HG02840 (cell line): ENCODE data around the gene NDUFS3.
"Not testable (repeated sequence)": the region's sequence is repeated elsewhere in the genome, so short reads cannot be mapped to it uniquely, and the experiment has no call there.

Experiments
- ATAC-seq: cut with Tn5 transposase; IDR thresholded peaks from one replicate; pipeline ENCODE4 v1.9.1; 2021; ENCODE audit warnings: mild to moderate bottlenecking, moderate library complexity, moderate number of reproducible peaks; ENCODE audit not compliant: unreplicated experiment, low FRiP score

Gene NDUFS3

DNA sequence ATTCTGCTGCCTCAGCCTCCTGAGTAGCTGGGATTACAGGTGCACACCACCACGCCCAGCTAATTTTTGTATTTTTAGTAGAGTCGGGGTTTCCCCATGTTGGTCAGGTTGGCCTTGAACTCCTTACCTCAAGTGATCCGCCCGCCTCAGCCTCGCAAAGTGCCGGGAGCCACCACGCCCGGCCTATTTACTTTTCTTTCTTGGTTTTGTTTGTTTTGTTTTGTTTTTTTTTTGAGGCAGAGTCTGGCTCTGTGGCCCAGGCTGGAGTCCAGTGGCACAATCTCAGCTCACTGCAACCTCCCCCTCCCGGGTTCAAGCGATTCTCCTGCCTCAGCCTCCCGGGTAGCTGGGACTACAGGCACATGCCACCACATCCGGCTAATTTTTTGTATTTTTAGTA, 21.9 kb upstream of the NDUFS3 start:
- not testable (repeated sequence) for ATAC-seq

DNA sequence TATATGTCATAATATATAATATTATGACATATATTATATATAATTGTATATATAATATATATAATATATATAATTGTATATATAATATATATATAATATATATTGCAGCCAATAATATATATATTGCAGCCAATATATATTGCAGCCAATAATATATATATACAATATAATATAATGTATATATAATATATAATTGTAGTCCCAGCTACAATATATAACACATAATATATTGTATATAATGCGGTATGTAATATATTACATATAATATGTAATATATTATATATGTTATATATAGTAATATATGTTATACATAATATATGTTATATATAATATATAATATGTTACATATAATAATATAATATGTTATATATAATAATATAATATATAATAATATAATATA, 20.2 kb upstream of the NDUFS3 start:
- ATAC-seq: no peak

DNA sequence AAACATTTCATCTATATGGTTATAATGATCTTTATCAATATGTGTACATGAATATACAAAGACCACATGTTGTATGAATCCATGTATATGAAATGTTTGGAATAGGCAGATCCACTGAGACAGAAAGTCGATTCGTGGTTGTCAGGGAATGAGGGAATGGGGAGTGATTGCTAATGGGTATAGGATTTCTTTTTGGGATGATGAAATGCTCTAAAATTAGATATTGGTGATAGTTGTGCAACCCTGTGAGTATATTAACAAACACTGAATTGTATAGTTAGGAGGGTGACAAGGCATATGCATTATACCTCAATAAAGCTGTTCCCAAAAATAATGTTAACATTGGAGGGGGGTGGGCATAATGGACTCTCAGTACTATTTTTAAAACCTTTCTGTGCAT, 18.4 kb upstream of the NDUFS3 start:
- ATAC-seq: no peak

DNA sequence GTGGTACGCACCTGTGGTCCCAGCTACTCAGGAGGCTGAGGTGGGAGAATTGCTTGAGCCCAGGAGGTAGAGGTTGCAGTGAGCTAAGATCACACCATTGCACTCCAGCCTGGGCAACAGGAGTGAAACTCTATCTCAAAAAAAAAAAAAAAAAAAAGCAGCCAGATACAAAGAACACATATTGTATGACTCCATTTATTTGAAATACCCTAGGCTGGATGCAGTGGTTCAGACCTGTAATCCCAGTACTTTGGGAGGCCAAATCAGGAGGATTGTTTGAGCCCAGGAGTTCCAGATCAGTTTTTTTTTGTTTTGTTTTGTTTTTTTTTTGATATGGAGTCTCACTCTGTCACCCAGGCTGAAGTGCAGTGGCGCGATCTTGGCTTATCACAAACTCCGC, 16.5 kb upstream of the NDUFS3 start:
- not testable (repeated sequence) for ATAC-seq

DNA sequence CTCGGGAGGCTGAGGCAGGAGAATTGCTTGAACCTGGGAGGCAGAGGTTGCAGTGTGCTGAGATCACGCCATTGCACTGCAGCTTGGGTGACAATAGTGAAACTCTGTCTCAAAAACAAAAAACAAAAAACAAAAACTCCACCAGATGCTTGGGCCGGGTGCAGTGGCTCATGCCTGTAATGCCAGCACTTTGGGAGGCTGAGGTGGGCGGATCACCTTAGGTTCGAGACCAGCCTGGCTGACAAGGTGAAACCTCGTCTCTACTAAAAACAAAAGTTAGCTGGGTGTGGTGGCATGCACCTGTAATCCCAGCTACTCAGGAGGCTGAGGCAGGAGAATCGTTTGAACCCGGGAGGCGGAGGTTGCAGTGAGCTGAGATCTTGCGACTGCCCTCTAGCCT, 14.5 kb upstream of the NDUFS3 start:
- not testable (repeated sequence) for ATAC-seq

DNA sequence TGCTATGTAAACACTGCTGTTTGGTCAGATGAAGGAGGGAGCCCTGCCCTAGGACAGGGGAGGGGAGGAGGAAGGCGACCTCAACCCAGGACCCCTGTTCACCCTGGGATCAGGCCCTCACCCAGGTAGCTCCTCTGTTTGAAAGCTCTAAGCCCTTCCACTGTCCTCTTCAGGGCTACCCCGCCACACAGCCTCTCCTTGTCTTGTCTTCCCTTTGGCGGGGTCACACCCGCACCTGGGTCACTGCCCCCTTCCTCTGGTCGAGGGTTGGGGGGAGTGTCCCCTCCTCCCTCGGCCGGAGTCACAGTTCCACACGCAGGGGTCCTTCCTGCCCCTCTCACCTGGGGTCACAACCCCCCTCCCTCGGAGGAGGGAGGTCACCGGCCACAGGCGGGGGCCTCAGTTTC, 13.9 kb upstream of the NDUFS3 start:
- ATAC-seq: peak; percentile 21

DNA sequence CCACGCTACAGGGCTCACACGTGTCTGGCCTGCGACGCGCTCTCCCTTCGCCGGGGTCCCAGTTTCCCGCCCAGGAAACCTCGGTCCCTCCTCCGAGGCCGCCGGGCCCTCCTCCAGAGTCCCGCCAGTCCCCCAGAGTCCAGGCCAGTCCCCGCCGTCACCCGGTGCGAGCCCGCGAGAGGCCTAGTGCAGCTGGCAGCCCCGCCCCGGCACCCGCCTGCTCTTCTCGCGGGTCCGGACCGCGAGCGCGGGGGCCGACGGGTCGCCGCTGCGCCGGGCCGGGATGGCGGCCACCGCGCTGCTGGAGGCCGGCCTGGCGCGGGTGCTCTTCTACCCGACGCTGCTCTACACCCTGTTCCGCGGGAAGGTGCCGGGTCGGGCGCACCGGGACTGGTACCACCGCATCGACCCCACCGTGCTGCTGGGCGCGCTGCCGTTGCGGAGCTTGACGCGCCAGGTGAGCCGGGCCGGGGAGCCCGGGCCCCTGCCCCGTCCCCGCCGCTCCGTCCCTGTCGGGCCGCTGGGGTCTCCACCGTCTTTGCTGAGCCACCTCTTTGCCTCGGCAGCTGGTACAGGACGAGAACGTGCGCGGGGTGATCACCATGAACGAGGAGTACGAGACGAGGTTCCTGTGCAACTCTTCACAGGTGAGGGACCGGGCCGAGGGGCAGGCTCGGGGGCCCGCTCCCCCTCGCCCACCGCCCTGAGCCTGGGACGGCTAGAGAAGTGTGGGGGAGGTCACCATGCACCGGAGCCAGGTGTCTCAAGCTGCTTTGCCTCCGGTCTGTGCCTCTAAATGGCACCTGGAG, 13.3 kb upstream of the NDUFS3 start, which contains the start of gene PTPMT1:
TSS of gene PTPMT1 (plus strand) at position 260 of the 809 bp plus-strand sequence. CDS start at position 284, 24 bp downstream.
- ATAC-seq: peak; percentile 69

DNA sequence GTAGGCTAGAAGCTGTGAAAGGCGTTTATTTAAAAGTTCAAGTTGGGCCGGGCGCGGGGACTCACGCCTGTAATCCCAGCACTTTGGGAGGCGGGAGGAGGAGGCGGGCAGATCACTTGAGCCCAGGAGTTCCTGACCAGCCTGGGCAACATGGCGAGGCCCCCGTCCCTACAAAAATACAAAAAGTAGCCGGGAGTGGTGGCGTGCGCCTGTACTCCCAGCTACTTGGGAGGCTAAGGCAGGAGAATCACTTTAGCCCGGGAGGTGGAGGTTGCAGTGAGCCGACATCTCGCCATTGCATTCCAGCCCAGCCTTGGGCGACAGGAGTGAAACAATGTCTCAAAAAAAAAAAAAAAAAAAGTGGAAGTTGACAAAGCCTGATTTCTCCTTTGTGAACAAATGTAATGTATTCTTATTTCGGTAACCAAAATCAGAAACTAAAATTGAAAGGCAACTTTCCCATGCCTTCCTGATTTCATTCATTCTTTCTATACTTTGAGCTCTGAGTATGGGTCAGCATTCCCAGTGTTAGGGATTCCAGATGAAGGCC, 12.7 kb upstream of the NDUFS3 start:
- no peak for ATAC-seq

DNA sequence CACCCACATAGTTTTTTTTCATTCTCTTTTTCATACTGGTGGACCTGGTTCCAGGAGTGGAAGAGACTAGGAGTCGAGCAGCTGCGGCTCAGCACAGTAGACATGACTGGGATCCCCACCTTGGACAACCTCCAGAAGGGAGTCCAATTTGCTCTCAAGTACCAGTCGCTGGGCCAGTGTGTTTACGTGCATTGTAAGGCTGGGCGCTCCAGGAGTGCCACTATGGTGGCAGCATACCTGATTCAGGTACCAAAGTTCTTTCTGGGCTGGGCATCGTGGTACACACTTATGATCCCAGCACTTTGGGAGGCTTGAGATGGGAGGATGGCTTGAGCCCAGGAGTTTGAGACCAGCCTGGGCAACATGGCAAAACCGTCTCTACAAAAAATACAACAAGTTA, 9.2 kb upstream of the NDUFS3 start:
- ATAC-seq: no peak

DNA sequence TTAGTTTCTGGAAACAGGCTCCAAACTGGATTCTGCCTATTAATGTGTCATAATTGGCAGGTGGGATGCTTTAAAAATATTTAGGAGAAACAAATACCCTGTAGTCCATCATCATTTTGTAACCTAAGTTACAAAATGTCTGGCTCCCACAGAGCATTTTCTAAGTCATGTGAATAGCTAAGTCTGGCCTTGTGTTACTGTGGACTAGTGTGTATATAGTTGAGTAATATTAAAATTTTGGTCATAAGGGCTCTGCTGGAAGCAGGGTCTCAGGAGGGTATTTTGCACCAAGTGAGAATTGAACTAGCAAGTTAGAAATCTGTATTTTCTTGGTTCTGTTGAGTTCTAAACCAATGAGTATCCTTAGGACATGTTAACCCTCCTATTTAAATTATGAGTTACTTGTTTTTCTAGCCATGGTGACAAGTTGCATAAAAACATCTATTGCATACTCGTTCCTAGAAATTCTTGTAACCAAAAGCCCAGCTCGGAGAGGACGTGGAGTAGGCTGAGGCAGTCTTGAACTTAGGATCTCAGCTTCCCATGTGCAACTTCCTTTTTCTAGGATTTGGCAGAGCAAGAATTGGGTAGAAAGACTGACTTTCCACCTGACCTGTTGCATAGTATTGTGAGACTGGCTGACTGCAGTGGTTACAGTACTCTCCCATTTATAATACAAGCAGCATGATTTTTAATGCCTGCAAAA, 8.1 kb upstream of the NDUFS3 start:
- ATAC-seq: no peak

DNA sequence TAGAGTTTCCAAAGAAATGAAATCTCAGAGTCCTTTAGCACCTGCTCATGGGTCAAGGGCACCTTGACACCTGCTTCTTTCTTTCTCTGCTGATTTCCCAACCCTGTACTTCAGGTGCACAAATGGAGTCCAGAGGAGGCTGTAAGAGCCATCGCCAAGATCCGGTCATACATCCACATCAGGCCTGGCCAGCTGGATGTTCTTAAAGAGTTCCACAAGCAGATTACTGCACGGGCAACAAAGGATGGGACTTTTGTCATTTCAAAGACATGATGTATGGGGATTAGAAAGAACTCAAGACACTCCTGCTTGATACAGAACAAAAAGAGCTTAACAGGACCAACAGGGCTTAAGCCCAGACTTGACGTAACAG, 7.5 kb upstream of the NDUFS3 start:
- ATAC-seq: no peak

DNA sequence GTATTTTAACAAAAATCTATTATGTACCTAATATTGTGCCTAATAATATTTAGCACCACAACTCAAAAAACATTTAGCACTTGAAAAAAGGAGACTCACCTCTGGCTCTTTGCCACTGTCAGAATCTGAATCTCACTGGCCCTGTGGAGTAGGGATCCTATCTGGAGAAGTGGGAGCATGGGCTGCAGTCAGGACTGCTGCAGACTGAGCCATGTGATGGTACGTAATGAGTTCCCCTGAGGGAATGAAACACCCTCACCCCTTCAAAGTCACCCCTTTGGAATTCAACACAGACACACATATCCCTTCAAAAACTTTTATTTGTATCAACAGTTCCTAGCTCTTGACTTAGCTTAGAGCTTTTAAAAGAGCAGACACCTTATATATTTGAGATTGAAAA, 7.0 kb upstream of the NDUFS3 start:
- no peak for ATAC-seq

DNA sequence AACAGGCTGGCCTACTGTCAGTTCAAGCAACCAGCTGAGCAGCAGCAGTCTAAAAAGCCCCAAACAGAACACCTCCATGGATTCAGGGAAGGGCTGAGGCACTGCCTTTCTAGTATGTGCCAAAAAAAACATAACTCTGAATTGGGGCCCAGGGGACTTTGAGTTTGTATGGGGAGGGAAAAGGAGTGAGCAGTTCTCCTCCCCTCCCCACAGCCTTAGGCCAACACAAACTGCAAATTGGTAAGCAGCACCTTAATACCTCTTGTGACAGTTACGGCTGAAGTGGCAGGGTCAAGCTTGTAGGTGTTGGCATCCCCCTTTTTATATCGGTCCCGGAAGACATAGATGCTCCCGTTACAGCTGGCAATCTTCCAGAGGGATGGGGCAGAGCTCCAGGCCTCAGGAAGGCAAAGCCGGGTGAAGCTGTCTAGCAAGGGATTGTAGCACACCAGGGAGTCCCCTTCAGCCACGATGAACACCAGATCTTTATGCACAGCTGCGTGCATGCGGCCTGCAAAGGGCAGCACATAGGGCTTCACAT, 6.1 kb upstream of the NDUFS3 start:
- ATAC-seq: no peak

DNA sequence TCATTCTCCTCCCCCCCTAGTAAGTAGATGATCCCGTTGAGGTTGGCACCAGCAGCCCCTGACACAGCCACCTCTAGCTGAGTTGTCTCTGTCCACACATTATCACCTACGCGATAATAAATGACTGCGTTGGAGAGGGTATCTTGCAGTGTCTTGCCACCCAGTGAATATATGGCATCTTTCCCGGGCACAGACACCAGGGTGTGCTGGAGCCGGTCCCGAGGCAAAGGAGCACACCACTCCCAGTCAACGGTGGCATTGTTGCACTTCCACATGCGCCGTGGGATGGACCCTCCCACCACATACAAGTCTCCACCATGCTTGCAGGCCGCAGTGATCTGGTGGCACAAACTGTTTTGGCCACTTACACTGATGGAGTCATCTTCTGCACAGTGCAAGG, 5.6 kb upstream of the NDUFS3 start:
- no peak for ATAC-seq

DNA sequence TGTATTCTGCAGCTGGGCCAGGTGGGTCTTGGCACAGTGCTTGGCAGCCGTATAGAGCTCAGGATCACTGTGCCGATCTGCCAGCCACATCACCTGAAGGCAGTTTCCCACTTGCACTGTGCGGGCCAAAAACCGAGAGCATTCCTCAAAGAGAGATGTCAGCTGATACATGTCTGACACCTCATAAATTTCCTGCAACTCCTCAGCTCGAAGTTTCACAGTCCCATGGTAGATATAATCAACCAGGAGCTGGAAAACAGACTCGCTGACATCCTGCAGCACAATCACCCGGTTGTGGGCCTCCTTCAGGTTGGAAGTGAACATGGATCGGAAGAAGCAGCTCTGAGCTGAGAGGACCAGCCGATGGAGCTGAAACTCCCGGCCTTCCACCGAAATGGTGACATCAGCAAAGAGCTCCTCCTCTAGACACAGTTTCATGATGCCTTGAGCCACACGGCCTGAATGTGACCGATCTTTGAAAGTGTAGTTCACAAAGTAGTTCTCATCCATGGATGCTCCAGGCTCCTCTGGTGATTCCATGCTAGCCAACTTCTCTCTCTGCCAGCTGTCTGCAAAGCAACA, 1.3 kb upstream of the NDUFS3 start:
- no peak for ATAC-seq

DNA sequence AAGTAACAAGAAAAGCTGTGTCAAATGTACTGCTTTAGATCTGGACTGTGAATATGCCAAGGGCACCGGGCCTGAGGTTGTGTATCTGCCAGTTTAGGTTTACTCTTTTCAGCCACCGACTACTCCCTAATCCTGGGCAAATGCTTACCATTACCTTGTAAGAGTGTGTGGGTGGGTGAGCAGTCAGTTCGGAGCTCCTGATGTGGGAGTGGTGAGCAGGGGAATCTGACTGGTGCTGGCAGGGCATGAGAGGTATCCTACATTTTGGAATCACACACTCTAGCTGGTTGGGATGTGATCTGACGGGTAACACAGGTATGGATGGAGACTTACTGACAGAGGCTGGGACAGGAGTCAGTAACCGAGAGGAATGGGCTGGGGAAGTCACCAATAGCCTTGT, 5.0 kb downstream of the NDUFS3 start:
- ATAC-seq: no peak

DNA sequence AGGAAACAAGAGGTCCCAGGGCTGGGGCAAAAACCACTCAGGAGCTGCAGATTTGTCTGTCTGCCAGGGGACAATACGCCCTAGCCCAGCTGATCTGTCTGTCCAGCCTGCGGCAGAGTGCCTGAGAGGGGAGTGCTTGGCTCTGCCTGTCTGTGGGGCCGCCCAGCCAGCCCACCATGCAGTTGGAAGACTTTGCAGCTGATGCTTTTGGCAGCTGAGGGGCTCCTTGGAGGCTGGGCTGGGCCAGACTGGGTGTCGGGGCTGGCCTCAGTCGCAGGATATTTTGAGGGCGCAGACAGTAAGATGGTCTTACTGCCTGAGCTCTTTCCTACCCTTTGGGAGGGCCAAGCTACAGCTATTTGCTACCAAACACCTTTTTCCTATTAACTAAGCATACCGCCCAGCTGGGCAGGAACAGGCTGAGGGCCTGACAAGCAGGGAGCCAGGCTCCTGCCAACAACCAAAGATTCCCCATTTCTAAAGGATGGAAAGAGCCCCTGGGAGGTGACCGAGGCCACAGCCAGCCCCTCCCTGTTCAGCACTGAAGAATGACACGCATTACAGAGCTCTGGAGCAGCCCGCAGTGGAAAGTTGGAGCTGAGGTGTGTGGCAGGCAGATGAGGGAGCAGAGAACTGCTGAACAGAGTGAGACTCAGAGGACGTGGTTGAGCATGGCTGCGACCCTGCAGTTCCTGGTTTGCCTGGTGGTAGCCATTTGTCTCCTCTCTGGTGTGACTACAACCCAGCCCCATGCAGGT, 7.4 kb downstream of the NDUFS3 start, which contains the start of gene FAM180B:
TSS of gene FAM180B (plus strand) at position 581 of the 758 bp plus-strand sequence. CDS start at position 672, 91 bp downstream.
- ATAC-seq: no peak

DNA sequence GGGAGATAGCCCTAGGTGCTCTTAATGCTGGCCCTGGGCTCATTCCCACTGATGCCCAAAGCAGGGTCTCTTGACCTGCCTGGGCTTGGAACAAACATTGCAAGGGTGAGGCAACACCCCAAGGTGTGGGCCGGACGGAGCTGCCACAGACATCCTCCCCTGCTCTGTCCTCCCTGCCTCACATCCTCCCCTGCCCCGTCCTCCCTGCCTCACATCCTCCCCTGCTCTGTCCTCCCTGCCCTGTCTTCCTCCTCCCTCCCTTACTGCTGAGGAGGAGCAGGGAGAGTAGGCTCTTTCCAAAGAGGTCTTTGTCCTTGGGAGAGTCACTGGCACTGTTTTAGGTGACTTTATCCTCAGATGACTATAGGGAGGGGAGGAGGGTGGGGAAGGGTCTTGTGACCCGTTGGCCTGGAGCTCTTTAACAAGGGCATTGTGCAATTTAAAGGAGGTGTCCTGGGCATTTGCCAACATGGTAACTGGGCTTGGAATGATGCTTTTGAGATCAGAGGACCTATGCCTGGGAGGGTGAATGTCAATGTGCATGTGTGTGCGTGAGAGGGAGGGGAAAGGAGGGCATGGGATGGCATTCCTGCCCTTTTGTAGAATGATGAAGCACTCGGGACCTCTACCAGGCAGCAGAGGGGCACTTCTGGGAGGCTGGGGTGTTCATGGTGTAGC, 8.3 kb downstream of the NDUFS3 start:
- no peak for ATAC-seq

DNA sequence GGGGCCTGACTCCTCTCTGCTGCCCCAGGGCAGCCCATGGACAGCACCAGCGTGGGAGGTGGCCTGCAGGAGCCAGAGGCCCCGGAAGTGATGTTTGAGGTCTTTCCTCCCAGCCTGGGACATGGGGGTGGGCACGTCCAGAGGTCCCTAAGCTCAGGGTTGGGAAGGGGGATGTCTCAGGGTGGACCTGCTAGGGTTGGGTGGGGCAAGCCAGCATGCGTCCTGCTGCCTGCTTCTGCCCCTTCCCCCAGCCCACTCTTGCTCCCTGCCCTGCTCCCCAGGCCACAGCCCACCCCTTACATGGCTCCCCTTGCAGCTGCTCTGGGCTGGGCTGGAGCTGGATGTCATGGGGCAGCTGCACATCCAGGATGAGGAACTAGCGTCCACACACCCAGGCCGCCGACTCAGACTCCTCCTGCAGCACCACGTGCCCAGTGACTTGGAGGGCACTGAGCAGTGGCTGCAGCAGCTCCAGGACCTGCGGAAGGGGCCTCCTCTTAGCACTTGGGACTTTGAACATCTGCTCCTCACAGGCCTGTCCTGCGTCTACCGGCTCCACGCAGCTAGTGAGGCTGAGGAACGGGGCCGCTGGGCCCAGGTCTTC, 9.0 kb downstream of the NDUFS3 start:
- no peak for ATAC-seq
